GM23338 (cell line): ENCODE measurements around the gene SEC16B. TPM values are rescaled to one million over a fixed set of nuclear protein-coding genes. Genes with fewer than 3 reads are reported as not detected.

Experiments used
- ATAC-seq: fragments of 200-7000 bp; cut with Tn5 transposase; 3 replicates; pipeline ENCODE4 v1.9.1; 2020
- DNase-seq: peaks from one replicate; pipeline ENCODE4 v3.0.0-alpha.2; 2015; ENCODE audit warnings: low spot score
- H2AFZ ChIP-seq: fragments of 200-600 bp; sonication (generic); 2 replicates; pipeline ENCODE4 v1.8.0; 2016; ENCODE audit warnings: antibody characterized with exemption, mild to moderate bottlenecking, moderate library complexity
- H3F3A ChIP-seq: fragments of 200-600 bp; sonication (generic); replicated peaks from 2 replicates; pipeline ENCODE4 v1.8.0; 2017; ENCODE audit warnings: antibody characterized with exemption, mixed run types, low read depth
- H3K27ac ChIP-seq: fragments of 200-600 bp; sonication (generic); 2 replicates; pipeline ENCODE4 v1.6.1; 2016; ENCODE audit warnings: low read depth
- H3K27me3 ChIP-seq: fragments of 200-600 bp; sonication (generic); 2 replicates; pipeline ENCODE4 v1.8.0; 2016; ENCODE audit warnings: mild to moderate bottlenecking, mixed run types, moderate library complexity; ENCODE audit not compliant: insufficient read depth
- H3K36me3 ChIP-seq: fragments of 200-600 bp; sonication (generic); 2 replicates; pipeline ENCODE4 v1.8.0; 2016; ENCODE audit warnings: mild to moderate bottlenecking; ENCODE audit not compliant: insufficient read depth
- H3K4me1 ChIP-seq: fragments of 200-600 bp; sonication (generic); 2 replicates; pipeline ENCODE4 v1.8.0; 2016; ENCODE audit warnings: mild to moderate bottlenecking, moderate library complexity; ENCODE audit not compliant: insufficient read depth
- H3K4me2 ChIP-seq: fragments of 200-600 bp; sonication (generic); 2 replicates; pipeline ENCODE4 v1.7.1; 2017; ENCODE audit warnings: mixed run types
- H3K4me3 ChIP-seq: fragments of 200-600 bp; sonication (generic); 2 replicates; pipeline ENCODE4 v1.6.1; 2016; ENCODE audit warnings: mixed run types
- H3K79me2 ChIP-seq: fragments of 200-600 bp; sonication (generic); replicated peaks from 2 replicates; pipeline ENCODE4 v1.8.0; 2017; ENCODE audit warnings: mild to moderate bottlenecking; ENCODE audit not compliant: insufficient read depth
- H3K9me2 ChIP-seq: fragments of 200-600 bp; sonication (generic); 2 replicates; pipeline ENCODE4 v1.8.0; 2017; ENCODE audit not compliant: insufficient read depth
- H4K20me1 ChIP-seq: fragments of 200-600 bp; sonication (generic); replicated peaks from 2 replicates; pipeline ENCODE4 v1.8.0; 2017; ENCODE audit warnings: mild to moderate bottlenecking; ENCODE audit not compliant: insufficient read depth
- H3K27ac Mint-ChIP-seq: 2 replicates; pipeline ENCODE4 v1.8.0; 2020; ENCODE audit warnings: inconsistent platforms, mild to moderate bottlenecking, moderate library complexity, mixed read lengths
- H3K27me3 Mint-ChIP-seq: 3 replicates; pipeline ENCODE4 v1.8.0; 2022; ENCODE audit warnings: low read depth, mild to moderate bottlenecking, moderate library complexity, mixed read lengths, inconsistent platforms; ENCODE audit not compliant: insufficient read depth, poor library complexity
- H3K36me3 Mint-ChIP-seq: 3 replicates; pipeline ENCODE4 v1.8.0; 2021; ENCODE audit warnings: low read depth, mild to moderate bottlenecking, inconsistent platforms, moderate library complexity, mixed read lengths
- H3K4me1 Mint-ChIP-seq: 3 replicates; pipeline ENCODE4 v1.8.0; 2020; ENCODE audit warnings: mild to moderate bottlenecking, inconsistent platforms, mixed read lengths
- H3K4me3 Mint-ChIP-seq: 3 replicates; pipeline ENCODE4 v1.8.0; 2021; ENCODE audit warnings: moderate library complexity, mild to moderate bottlenecking, inconsistent platforms, mixed read lengths
- H3K9me3 Mint-ChIP-seq: 3 replicates; pipeline ENCODE4 v1.8.0; 2020; ENCODE audit warnings: moderate library complexity, mild to moderate bottlenecking, inconsistent platforms, mixed read lengths
- CREB1 ChIP-seq: fragments of 250-450 bp; sonication (Bioruptor Pico); IDR thresholded peaks from 2 replicates; pipeline ENCODE4 v1.5.0; 2020; ENCODE audit warnings: low read depth, mild to moderate bottlenecking, moderate library complexity
- EZH2phosphoT487 ChIP-seq: fragments of 200-600 bp; sonication (generic); IDR thresholded peaks from one replicate; pipeline ENCODE4 v1.8.1; 2018; ENCODE audit warnings: antibody characterized with exemption; ENCODE audit not compliant: unreplicated experiment
- JUNB ChIP-seq: IDR thresholded peaks from one replicate; pipeline ENCODE4 v1.6.1; 2016; ENCODE audit warnings: antibody characterized with exemption; ENCODE audit not compliant: unreplicated experiment
- NANOG ChIP-seq: IDR thresholded peaks from 2 replicates; pipeline ENCODE4 v1.6.1; 2016; ENCODE audit warnings: antibody characterized with exemption, borderline replicate concordance
- POLR2AphosphoS5 ChIP-seq: IDR thresholded peaks from 2 replicates; pipeline ENCODE4 v1.6.1; 2016; ENCODE audit warnings: antibody characterized with exemption, low read depth
- STAT1 ChIP-seq: IDR thresholded peaks from one replicate; pipeline ENCODE4 v1.6.1; 2016; ENCODE audit warnings: antibody characterized with exemption; ENCODE audit not compliant: unreplicated experiment
- ZNF114 ChIP-seq: fragments of 250-450 bp; sonication (Bioruptor Pico); IDR thresholded peaks from 2 replicates; pipeline ENCODE4 v1.5.0; 2020; ENCODE audit warnings: mild to moderate bottlenecking, moderate library complexity
- ZNF331 ChIP-seq: fragments of 250-450 bp; sonication (Bioruptor Pico); IDR thresholded peaks from 2 replicates; pipeline ENCODE4 v1.5.0; 2020; ENCODE audit warnings: low read depth, mild to moderate bottlenecking, moderate library complexity
- polyA plus RNA-seq: library from polyadenylated mRNA; unstranded; fragments of >200 nt; fragmentation: Nextera tagmentation; extraction: Ambion mirVana; gene quantifications from 2 replicates; pipeline ENCODE4 v1.2.1, GENCODE V29; 2016
- total RNA-seq: library from RNA; depleted of rRNA; stranded (reverse); fragments of >200 nt; shearing (Covaris generic); gene quantifications from 2 replicates; pipeline ENCODE4 v1.2.3, GENCODE V29; 2014
- TF ChIP-seq, protein P1 (sequence below): fragments of 250-450 bp; sonication (Bioruptor Pico); IDR thresholded peaks from 2 replicates; pipeline ENCODE4 v1.5.0; 2020; ENCODE audit warnings: mild to moderate bottlenecking, moderate library complexity
- TF ChIP-seq, protein P2 (sequence below): IDR thresholded peaks from one replicate; pipeline ENCODE4 v1.6.1; 2018; ENCODE audit warnings: antibody characterized with exemption; ENCODE audit not compliant: unreplicated experiment
- TF ChIP-seq, protein P3 (sequence below): IDR thresholded peaks from 2 replicates; pipeline ENCODE4 v1.6.1; 2016; ENCODE audit warnings: antibody characterized with exemption

Gene SEC16B
- total and polyA plus RNA-seq, 2 experiments from 2014 or later, result 0.29 to 1.2 TPM

DNA sequence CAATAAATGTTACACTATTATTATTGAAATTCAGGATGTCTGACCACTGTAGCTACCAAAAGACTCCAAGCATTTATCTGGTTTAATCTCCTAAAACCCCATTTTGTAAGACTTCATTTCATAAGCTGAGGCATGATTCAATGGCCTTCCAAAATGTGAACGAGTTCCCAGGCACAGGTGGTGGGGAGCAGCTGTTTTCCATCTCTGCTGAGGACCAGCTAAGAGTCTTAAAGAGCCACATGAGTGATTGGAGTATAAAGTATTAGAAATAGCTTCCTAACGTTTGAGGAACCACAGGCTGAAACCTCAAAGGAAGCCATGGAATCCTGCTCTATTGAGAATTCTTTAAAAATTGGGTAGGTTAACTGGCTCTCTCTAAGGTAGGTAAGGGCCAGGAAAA lies 44.9 kb downstream of the SEC16B start:
- Mint-ChIP-seq H3K4me1 (peaks cover 31% of the 10 kb centered on the region), H3K4me3 (no peak overlapping the region), H3K27me3 (peaks cover 2% of the 10 kb centered on the region), H3K9me3 (no peaks in the 10 kb centered on the region), H3K36me3 (no peaks in the 10 kb centered on the region), H3K27ac (no peak overlapping the region)
- Histone ChIP-seq H3K9me2 (no peaks in the 10 kb centered on the region), H3K27me3 (no peaks in the 10 kb centered on the region), H3K79me2 (no peaks in the 10 kb centered on the region), H3K36me3 (no peaks in the 10 kb centered on the region), H3K4me1 (peaks cover 17% of the 10 kb centered on the region), H3K4me2 (no peak overlapping the region), H3K27ac (no peak overlapping the region), H3F3A (no peaks in the 10 kb centered on the region), H3K4me3 (no peak overlapping the region), H4K20me1 (no peaks in the 10 kb centered on the region), H2AFZ (no peak overlapping the region)
- DNase-seq (no peak), ATAC-seq (no peak)
- TF ChIP-seq JUNB, result no peak
- TF ChIP-seq POLR2AphosphoS5, result no peak
- TF ChIP-seq ZNF114, result no peak

DNA sequence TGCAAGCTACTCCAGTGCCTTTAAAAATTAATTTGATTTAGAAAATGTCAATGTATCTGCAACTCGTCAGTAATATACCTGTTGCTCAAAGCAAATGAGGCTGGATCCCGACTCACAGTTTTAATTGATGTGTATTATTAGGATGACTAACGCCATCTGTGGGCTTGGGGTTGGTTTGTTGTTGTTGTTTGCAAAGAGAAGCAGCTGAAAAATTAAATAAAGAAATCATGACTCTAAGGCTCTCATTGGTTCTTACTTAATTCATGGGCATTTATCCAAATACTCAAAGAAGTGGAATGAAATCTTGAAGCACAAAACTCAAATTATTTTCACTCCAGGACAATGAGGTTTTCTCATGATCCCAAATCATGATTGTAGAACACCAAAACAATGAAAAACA lies 46.4 kb downstream of the SEC16B start:
- Mint-ChIP-seq H3K4me3 (no peak overlapping the region), H3K27ac (no peak overlapping the region), H3K36me3 (no peaks in the 10 kb centered on the region), H3K27me3 (peaks cover 2% of the 10 kb centered on the region), H3K9me3 (no peaks in the 10 kb centered on the region), H3K4me1 (peaks cover 20% of the 10 kb centered on the region)
- Histone ChIP-seq H3K27ac (no peak overlapping the region), H3F3A (no peaks in the 10 kb centered on the region), H3K36me3 (no peaks in the 10 kb centered on the region), H3K4me2 (no peak overlapping the region), H4K20me1 (no peaks in the 10 kb centered on the region), H2AFZ (no peak overlapping the region), H3K9me2 (no peaks in the 10 kb centered on the region), H3K27me3 (no peaks in the 10 kb centered on the region), H3K4me1 (peaks cover 10% of the 10 kb centered on the region), H3K79me2 (no peaks in the 10 kb centered on the region), H3K4me3 (no peak overlapping the region)
- ATAC-seq (no peak), DNase-seq (no peak)
- TF ChIP-seq NANOG (no peak), CREB1 (CRISPR knock-in tag) (no peak), POLR2AphosphoS5 (no peak), JUNB (no peak), STAT1 (no peak), ZNF331 (no peak), EZH2phosphoT487 (no peak)
- TF ChIP-seq, protein P1, sequence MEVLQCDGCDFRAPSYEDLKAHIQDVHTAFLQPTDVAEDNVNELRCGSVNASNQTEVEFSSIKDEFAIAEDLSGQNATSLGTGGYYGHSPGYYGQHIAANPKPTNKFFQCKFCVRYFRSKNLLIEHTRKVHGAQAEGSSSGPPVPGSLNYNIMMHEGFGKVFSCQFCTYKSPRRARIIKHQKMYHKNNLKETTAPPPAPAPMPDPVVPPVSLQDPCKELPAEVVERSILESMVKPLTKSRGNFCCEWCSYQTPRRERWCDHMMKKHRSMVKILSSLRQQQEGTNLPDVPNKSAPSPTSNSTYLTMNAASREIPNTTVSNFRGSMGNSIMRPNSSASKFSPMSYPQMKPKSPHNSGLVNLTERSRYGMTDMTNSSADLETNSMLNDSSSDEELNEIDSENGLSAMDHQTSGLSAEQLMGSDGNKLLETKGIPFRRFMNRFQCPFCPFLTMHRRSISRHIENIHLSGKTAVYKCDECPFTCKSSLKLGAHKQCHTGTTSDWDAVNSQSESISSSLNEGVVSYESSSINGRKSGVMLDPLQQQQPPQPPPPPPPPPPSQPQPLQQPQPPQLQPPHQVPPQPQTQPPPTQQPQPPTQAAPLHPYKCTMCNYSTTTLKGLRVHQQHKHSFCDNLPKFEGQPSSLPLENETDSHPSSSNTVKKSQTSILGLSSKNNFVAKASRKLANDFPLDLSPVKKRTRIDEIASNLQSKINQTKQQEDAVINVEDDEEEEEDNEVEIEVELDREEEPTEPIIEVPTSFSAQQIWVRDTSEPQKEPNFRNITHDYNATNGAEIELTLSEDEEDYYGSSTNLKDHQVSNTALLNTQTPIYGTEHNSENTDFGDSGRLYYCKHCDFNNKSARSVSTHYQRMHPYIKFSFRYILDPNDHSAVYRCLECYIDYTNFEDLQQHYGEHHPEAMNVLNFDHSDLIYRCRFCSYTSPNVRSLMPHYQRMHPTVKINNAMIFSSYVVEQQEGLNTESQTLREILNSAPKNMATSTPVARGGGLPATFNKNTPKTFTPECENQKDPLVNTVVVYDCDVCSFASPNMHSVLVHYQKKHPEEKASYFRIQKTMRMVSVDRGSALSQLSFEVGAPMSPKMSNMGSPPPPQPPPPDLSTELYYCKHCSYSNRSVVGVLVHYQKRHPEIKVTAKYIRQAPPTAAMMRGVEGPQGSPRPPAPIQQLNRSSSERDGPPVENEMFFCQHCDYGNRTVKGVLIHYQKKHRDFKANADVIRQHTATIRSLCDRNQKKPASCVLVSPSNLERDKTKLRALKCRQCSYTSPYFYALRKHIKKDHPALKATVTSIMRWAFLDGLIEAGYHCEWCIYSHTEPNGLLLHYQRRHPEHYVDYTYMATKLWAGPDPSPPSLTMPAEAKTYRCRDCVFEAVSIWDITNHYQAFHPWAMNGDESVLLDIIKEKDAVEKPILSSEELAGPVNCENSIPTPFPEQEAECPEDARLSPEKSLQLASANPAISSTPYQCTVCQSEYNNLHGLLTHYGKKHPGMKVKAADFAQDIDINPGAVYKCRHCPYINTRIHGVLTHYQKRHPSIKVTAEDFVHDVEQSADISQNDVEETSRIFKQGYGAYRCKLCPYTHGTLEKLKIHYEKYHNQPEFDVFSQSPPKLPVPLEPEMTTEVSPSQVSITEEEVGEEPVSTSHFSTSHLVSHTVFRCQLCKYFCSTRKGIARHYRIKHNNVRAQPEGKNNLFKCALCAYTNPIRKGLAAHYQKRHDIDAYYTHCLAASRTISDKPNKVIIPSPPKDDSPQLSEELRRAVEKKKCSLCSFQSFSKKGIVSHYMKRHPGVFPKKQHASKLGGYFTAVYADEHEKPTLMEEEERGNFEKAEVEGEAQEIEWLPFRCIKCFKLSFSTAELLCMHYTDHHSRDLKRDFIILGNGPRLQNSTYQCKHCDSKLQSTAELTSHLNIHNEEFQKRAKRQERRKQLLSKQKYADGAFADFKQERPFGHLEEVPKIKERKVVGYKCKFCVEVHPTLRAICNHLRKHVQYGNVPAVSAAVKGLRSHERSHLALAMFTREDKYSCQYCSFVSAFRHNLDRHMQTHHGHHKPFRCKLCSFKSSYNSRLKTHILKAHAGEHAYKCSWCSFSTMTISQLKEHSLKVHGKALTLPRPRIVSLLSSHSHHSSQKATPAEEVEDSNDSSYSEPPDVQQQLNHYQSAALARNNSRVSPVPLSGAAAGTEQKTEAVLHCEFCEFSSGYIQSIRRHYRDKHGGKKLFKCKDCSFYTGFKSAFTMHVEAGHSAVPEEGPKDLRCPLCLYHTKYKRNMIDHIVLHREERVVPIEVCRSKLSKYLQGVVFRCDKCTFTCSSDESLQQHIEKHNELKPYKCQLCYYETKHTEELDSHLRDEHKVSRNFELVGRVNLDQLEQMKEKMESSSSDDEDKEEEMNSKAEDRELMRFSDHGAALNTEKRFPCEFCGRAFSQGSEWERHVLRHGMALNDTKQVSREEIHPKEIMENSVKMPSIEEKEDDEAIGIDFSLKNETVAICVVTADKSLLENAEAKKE (CRISPR knock-in tag), result no peak
- TF ChIP-seq, protein P2, sequence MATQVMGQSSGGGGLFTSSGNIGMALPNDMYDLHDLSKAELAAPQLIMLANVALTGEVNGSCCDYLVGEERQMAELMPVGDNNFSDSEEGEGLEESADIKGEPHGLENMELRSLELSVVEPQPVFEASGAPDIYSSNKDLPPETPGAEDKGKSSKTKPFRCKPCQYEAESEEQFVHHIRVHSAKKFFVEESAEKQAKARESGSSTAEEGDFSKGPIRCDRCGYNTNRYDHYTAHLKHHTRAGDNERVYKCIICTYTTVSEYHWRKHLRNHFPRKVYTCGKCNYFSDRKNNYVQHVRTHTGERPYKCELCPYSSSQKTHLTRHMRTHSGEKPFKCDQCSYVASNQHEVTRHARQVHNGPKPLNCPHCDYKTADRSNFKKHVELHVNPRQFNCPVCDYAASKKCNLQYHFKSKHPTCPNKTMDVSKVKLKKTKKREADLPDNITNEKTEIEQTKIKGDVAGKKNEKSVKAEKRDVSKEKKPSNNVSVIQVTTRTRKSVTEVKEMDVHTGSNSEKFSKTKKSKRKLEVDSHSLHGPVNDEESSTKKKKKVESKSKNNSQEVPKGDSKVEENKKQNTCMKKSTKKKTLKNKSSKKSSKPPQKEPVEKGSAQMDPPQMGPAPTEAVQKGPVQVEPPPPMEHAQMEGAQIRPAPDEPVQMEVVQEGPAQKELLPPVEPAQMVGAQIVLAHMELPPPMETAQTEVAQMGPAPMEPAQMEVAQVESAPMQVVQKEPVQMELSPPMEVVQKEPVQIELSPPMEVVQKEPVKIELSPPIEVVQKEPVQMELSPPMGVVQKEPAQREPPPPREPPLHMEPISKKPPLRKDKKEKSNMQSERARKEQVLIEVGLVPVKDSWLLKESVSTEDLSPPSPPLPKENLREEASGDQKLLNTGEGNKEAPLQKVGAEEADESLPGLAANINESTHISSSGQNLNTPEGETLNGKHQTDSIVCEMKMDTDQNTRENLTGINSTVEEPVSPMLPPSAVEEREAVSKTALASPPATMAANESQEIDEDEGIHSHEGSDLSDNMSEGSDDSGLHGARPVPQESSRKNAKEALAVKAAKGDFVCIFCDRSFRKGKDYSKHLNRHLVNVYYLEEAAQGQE, result no peak
- TF ChIP-seq, protein P3, sequence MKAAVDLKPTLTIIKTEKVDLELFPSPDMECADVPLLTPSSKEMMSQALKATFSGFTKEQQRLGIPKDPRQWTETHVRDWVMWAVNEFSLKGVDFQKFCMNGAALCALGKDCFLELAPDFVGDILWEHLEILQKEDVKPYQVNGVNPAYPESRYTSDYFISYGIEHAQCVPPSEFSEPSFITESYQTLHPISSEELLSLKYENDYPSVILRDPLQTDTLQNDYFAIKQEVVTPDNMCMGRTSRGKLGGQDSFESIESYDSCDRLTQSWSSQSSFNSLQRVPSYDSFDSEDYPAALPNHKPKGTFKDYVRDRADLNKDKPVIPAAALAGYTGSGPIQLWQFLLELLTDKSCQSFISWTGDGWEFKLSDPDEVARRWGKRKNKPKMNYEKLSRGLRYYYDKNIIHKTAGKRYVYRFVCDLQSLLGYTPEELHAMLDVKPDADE, result no peak
